ENCODE results near the gene ANO8. TPM values are rescaled to one million over a fixed set of nuclear protein-coding genes. Genes with fewer than 3 reads are reported as not detected.

ANO8 gene
- total and polyA plus RNA-seq, 2 of the 13 experiments (the other 11 are each of a cell fraction or from before 2014, with no cell fraction given), result 1.8 to 3.5 TPM

GRCh38 chr19:17305517-17306284 is 29.0 kb downstream of the ANO8 start, which contains the start of gene MRPL34 (continued):
- TF ChIP-seq ZBTB39 (CRISPR knock-in tag; IDR thresholded peaks at IDR 0.05) (peak; percentile 57; the same call in 1 of the 2 replicates), ZNF512B (CRISPR knock-in tag; IDR thresholded peaks at IDR 0.05; ENCODE audit: borderline replicate concordance) (no peak), ZNF543 (CRISPR knock-in tag; IDR thresholded peaks at IDR 0.05) (peak; percentile 83), NR2C2 (CRISPR knock-in tag; IDR thresholded peaks at IDR 0.05; ENCODE audit: borderline replicate concordance) (peak; percentile 86), ZNF597 (CRISPR knock-in tag; IDR thresholded peaks at IDR 0.05) (no peak), RARG (CRISPR knock-in tag; IDR thresholded peaks at IDR 0.05; ENCODE audit: low read depth) (no peak), PHF21A (CRISPR knock-in tag; IDR thresholded peaks at IDR 0.05) (peak; percentile 89), TCF12 (IDR thresholded peaks at IDR 0.05) (no peak), TCF12 (CRISPR knock-in tag; IDR thresholded peaks at IDR 0.05) (0 out of 2 replicates have a peak, but pooled peaks have one; percentile 20), ZNF547 (CRISPR knock-in tag; IDR thresholded peaks at IDR 0.05) (peak; percentile 40; the same call in 1 of the 2 replicates), CAMTA2 (CRISPR knock-in tag; IDR thresholded peaks at IDR 0.05; ENCODE audit: borderline replicate concordance) (0 out of 2 replicates have a peak, but pooled peaks have one; percentile 74), ZBED4 (CRISPR knock-in tag; IDR thresholded peaks at IDR 0.05; ENCODE audit: borderline replicate concordance) (peak; percentile 89; the same call in 1 of the 2 replicates), BATF2 (CRISPR knock-in tag; IDR thresholded peaks at IDR 0.05) (no peak), ZNF740 (CRISPR knock-in tag; IDR thresholded peaks at IDR 0.05) (peak; percentile 50; the same call in 1 of the 2 replicates)
